SK-N-SH (cell line): ENCODE results near the gene GTPBP3. TPM values are rescaled to one million over a fixed set of nuclear protein-coding genes. Genes with fewer than 3 reads are reported as not detected.
A peak's percentile ranks its signal among the peaks of the same experiment; 100 is the strongest.

Source experiments
- CTCF ChIA-PET: fragments of 300-600, 350-600 bp; formaldehyde crosslinking; extraction: SDS; loops from one replicate; lab custom pipeline; 2021; lab: Yijun Ruan, JAX
- POLR2A ChIA-PET: fragments of 350-600 bp; sonication (Branson Sonifier 250); formaldehyde crosslinking; extraction: SDS; loops from one replicate; lab custom pipeline; 2020; ENCODE audit warnings: antibody characterized with exemption, inconsistent platforms; lab: Yijun Ruan, JAX
- DNase-seq: peaks from one replicate; pipeline ENCODE4 v3.0.0; 2012
- H2AFZ ChIP-seq: fragments of 200-600 bp; sonication (generic); 2 replicates; pipeline ENCODE4 v1.8.1; 2016; ENCODE audit warnings: antibody characterized with exemption, mild to moderate bottlenecking, low read depth
- H3F3A ChIP-seq: fragments of 200-600 bp; sonication (generic); replicated peaks from 2 replicates; pipeline ENCODE3; 2016; ENCODE audit warnings: antibody characterized with exemption, mild to moderate bottlenecking; ENCODE audit not compliant: insufficient read depth
- H3K27ac ChIP-seq, 2 experiments: fragments of 200-500 bp in 1 of 2; fragments of 200-600 bp in 1 of 2; sonication (Bioruptor generic) in 1 of 2; sonication (generic), shearing (Covaris generic) in 1 of 2; 2 replicates each; pipeline versions ENCODE4 v1.5.1 to v1.6.1; 2014 to 2016; ENCODE audit warnings: low read depth in 2 of 2, inconsistent platforms in 1 of 2, low read length in 1 of 2, mild to moderate bottlenecking in 1 of 2, mixed read lengths in 1 of 2
- H3K27me3 ChIP-seq: fragments of 200-600 bp; sonication (generic), shearing (Covaris generic); 2 replicates; pipeline ENCODE4 v1.6.1; 2016; ENCODE audit warnings: mixed run types; ENCODE audit not compliant: insufficient read depth
- H3K36me3 ChIP-seq, 2 experiments: fragments of 200-500 bp in 1 of 2; fragments of 200-600 bp in 1 of 2; sonication (Bioruptor generic) in 1 of 2; sonication (generic) in 1 of 2; replicated peaks in 1 of 2; 2 replicates each; pipeline versions ENCODE3 to v1.5.1; 2014 to 2016; ENCODE audit warnings: low read length in 1 of 2, mild to moderate bottlenecking in 1 of 2; ENCODE audit not compliant: insufficient read depth in 2 of 2, control insufficient read depth in 1 of 2
- H3K4me1 ChIP-seq, 2 experiments: fragments of 200-500 bp in 1 of 2; fragments of 200-600 bp in 1 of 2; sonication (Bioruptor generic) in 1 of 2; sonication (generic), shearing (Covaris generic) in 1 of 2; 2 replicates each; pipeline versions ENCODE4 v1.5.1 to v1.6.1; 2014 to 2016; ENCODE audit warnings: low read depth in 1 of 2, low read length in 1 of 2, mixed run types in 1 of 2; ENCODE audit not compliant: insufficient read depth in 2 of 2, control insufficient read depth in 1 of 2
- H3K4me2 ChIP-seq: fragments of 200-600 bp; sonication (generic), shearing (Covaris generic); 2 replicates; pipeline ENCODE4 v1.6.1; 2017; ENCODE audit warnings: mixed run types
- H3K4me3 ChIP-seq, 2 experiments: fragments of 200-500 bp in 1 of 2; fragments of 200-600 bp in 1 of 2; sonication (Bioruptor generic) in 1 of 2; sonication (generic), shearing (Covaris generic) in 1 of 2; 2 replicates each; pipeline versions ENCODE4 v1.5.1 to v1.8.1; 2014 to 2016; ENCODE audit warnings: low read depth in 2 of 2, inconsistent platforms in 1 of 2, low read length in 1 of 2, mild to moderate bottlenecking in 1 of 2, mixed read lengths in 1 of 2, moderate library complexity in 1 of 2
- H3K79me2 ChIP-seq: fragments of 200-600 bp; sonication (generic); 2 replicates; pipeline ENCODE4 v1.8.1; 2017; ENCODE audit warnings: mild to moderate bottlenecking; ENCODE audit not compliant: insufficient read depth
- H3K9ac ChIP-seq: fragments of 200-600 bp; sonication (generic); 2 replicates; pipeline ENCODE4 v1.6.1; 2017; ENCODE audit warnings: mixed run types
- H3K9me2 ChIP-seq: fragments of 200-600 bp; sonication (generic); 2 replicates; pipeline ENCODE4 v1.6.1; 2017; ENCODE audit warnings: mixed run types
- H3K9me3 ChIP-seq: fragments of 200-600 bp; sonication (generic); 2 replicates; pipeline ENCODE4 v1.6.1; 2017; ENCODE audit warnings: mixed run types, mild to moderate bottlenecking, moderate library complexity
- H4K20me1 ChIP-seq: fragments of 200-600 bp; sonication (generic); 2 replicates; pipeline ENCODE4 v1.6.1; 2017; ENCODE audit warnings: mild to moderate bottlenecking, mixed run types; ENCODE audit not compliant: insufficient read depth
- CHD2 ChIP-seq: fragments of 150-350 bp; IDR thresholded peaks from 2 replicates; pipeline ENCODE4 v1.6.1; 2018; ENCODE audit warnings: low read length; ENCODE audit not compliant: partially characterized antibody
- FOSL2 ChIP-seq: IDR thresholded peaks from 2 replicates; pipeline ENCODE4 v1.4.0; 2012; ENCODE audit warnings: low read depth, mild to moderate bottlenecking, moderate library complexity, borderline replicate concordance
- GATA2 ChIP-seq: sonication (generic); formaldehyde crosslinking; IDR thresholded peaks from 2 replicates; pipeline ENCODE4 v1.5.0; 2020; ENCODE audit warnings: mild to moderate bottlenecking, missing genetic modification reagents
- MAX ChIP-seq: IDR thresholded peaks from 2 replicates; pipeline ENCODE4 v1.4.0; 2012; ENCODE audit warnings: low read depth
- MXI1 ChIP-seq: IDR thresholded peaks from 2 replicates; pipeline ENCODE4 v1.6.1; 2012; ENCODE audit warnings: mild to moderate bottlenecking, low read depth, low read length, improper control_type of control experiment
- PBX3 ChIP-seq: IDR thresholded peaks from 2 replicates; pipeline ENCODE4; 2012
- POLR2AphosphoS5 ChIP-seq: IDR thresholded peaks from 2 replicates; pipeline ENCODE4 v1.6.1; 2012; ENCODE audit warnings: low read depth, low read length
- RCOR1 ChIP-seq: fragments of 150-350 bp; IDR thresholded peaks from 2 replicates; pipeline ENCODE4 v1.6.1; 2017; ENCODE audit warnings: antibody characterized with exemption, low read length
- SIN3A ChIP-seq: IDR thresholded peaks from 2 replicates; pipeline ENCODE4 v1.6.1; 2012; ENCODE audit warnings: low read depth, mild to moderate bottlenecking, low read length, moderate library complexity, borderline replicate concordance
- USF1 ChIP-seq: IDR thresholded peaks from 2 replicates; pipeline ENCODE4 v1.4.0; 2012; ENCODE audit warnings: low read depth, borderline replicate concordance
- WGBS: methylation state at CpG from one replicate; pipeline ENCODE4 v1.1.6; 2017; ENCODE audit warnings: low lambda C conversion rate; 5-methylcytosine and 5-hydroxymethylcytosine counted together
- polyA plus RNA-seq, 3 experiments: library from polyadenylated mRNA; depleted of rRNA; stranded (reverse); fragments of >200 nt; gene quantifications; 2 replicates each; pipeline ENCODE4 v1.2.3, GENCODE V29; 2012

Gene GTPBP3
- polyA plus RNA-seq, 1 of the 3 experiments (the other 2 are of a cell fraction), result 21.6 TPM

GRCh38 chr19:17333611-17334413 lies 3.5 kb upstream of the GTPBP3 start:
- H3K79me2 ChIP-seq, result peaks cover 8% of the 10 kb centered on the region; the same call in 1 of the 2 replicates
- H3K9ac ChIP-seq, result peak overlapping the region; percentile 71
- POLR2A ChIA-PET, result interaction anchor here (0.5 to 1.6 kb wide), 2 partner anchors 13 to 31 kb away, joined by 3 to 4 read pairs; partner anchors contain the start of gene ABHD8
- H2AFZ ChIP-seq, result peak overlapping the region; percentile 73; the same call in 1 of the 2 replicates
- no peaks in the 10 kb centered on the region for H3K27me3 ChIP-seq
- H3K4me2 ChIP-seq, result peak overlapping the region; percentile 96
- TF ChIP-seq SIN3A (0 out of 2 replicates have a peak, but pooled peaks have one; percentile 26), GATA2 (CRISPR knock-in tag) (no peak)
- no peaks in the 10 kb centered on the region for H3K9me2 ChIP-seq
- DNase-seq, result no peak
- peaks cover 0 to 4% of the 10 kb centered on the region in 2 experiments for H3K36me3 ChIP-seq
- 27% methylated on average over 14 of the region's 52 CpGs for WGBS
- H3K4me1 ChIP-seq, result peaks cover 0 to 24% of the 10 kb centered on the region in 2 experiments; a peak in 1 of 4 replicates
- no peaks in the 10 kb centered on the region for H4K20me1 ChIP-seq
- no peaks in the 10 kb centered on the region for H3K9me3 ChIP-seq
- CTCF ChIA-PET, result interaction anchor here (0.8 to 1.9 kb wide), 5 partner anchors 9 to 57 kb away, joined by 3 to 8 read pairs (median 6); partner anchors contain the start of gene DDA1
- H3K27ac ChIP-seq, result peak overlapping the region; percentile 48 to 87; a peak in 2 of 4 replicates
- H3K4me3 ChIP-seq, result peak overlapping the region; percentile 83 to 92
- H3F3A ChIP-seq, result peaks cover 8% of the 10 kb centered on the region

- H4K20me1 ChIP-seq, result no peaks in the 10 kb centered on the region
- no peak for TF ChIP-seq POLR2AphosphoS5
- no peak for TF ChIP-seq USF1
- peak; percentile 86; the same call in 1 of the 2 replicates for TF ChIP-seq SIN3A
- TF ChIP-seq CHD2, result peak; percentile 41
- TF ChIP-seq MXI1, result peak; percentile 75; the same call in 1 of the 2 replicates
- TF ChIP-seq FOSL2, result no peak
- peak; percentile 57; the same call in 1 of the 2 replicates for TF ChIP-seq MAX
- peak; percentile 92 for TF ChIP-seq PBX3
- TF ChIP-seq RCOR1, result peak; percentile 51; the same call in 1 of the 2 replicates
- H3K27ac ChIP-seq, result peak within 1 kb of the TSS; percentile 48 to 87
- peaks cover 0 to 24% of the 10 kb centered on the region in 2 experiments; a peak in 1 of 4 replicates for H3K4me1 ChIP-seq
- peak within 1 kb of the TSS; percentile 96 for H3K4me2 ChIP-seq
- H3K9me3 ChIP-seq, result no peaks in the 10 kb centered on the region
- ChIA-PET POLR2A (no interaction called here), CTCF (interaction anchor here (1.3 to 1.9 kb wide), 2 partner anchors 10 to 52 kb away, joined by 3 to 8 read pairs; no protein-coding TSS in a partner anchor)
- peak within 1 kb of the TSS; percentile 83 to 92 for H3K4me3 ChIP-seq
- 3% methylated on average over 32 of the region's 86 CpGs for WGBS
- H3K9me2 ChIP-seq, result no peaks in the 10 kb centered on the region
- H3K27me3 ChIP-seq, result no peaks in the 10 kb centered on the region
- peaks cover 8% of the 10 kb centered on the region; the same call in 1 of the 2 replicates for H3K79me2 ChIP-seq
- H3K9ac ChIP-seq, result peak within 1 kb of the TSS; percentile 71
- peak; percentile 94 for DNase-seq
- H3K36me3 ChIP-seq, result peaks cover 0 to 2% of the 10 kb centered on the region in 2 experiments
- peaks cover 8% of the 10 kb centered on the region for H3F3A ChIP-seq
- peak within 1 kb of the TSS; percentile 95 for H2AFZ ChIP-seq
These were observed 2.6 kb upstream of the GTPBP3 start, which contains the start of gene ANO8 for GRCh38 chr19:17334414-17335409. TSS of gene ANO8 (minus strand) at chr19:17334855. CDS start at chr19:17334670, 185 bp downstream.
